Sigmoid colon (tissue), 7 donors: Measurements from ENCODE around the gene EXOC6B. TPM values are rescaled to one million over a fixed set of nuclear protein-coding genes. Genes with fewer than 3 reads are reported as not detected.

ENCODE experiments used
- DNase-seq: peaks from one replicate; pipeline ENCODE4 v3.0.0-alpha.2; 2019
- H3K27ac ChIP-seq, 4 donors: fragments of 200-600 bp; sonication (generic); one replicate each; pipeline ENCODE4 v1.5.1; 2016 to 2019; ENCODE audit warnings: mild to moderate bottlenecking in 1 of 4
- H3K27me3 ChIP-seq, 3 donors: fragments of 200-600 bp; sonication (generic); one replicate each; pipeline ENCODE4 v1.5.1; 2019; ENCODE audit warnings: mild to moderate bottlenecking in 1 of 3
- H3K36me3 ChIP-seq, 4 donors: fragments of 200-600 bp; sonication (generic); one replicate each; pipeline ENCODE4 v1.5.1; 2016 to 2019
- H3K4me1 ChIP-seq, 4 donors: fragments of 200-600 bp; sonication (generic); one replicate each; pipeline ENCODE4 v1.5.1; 2017 to 2019
- H3K4me3 ChIP-seq, 4 donors: fragments of 200-600 bp; sonication (generic); one replicate each; pipeline ENCODE4 v1.5.1; 2017 to 2019; ENCODE audit warnings: mild to moderate bottlenecking in 2 of 4, moderate library complexity in 1 of 4
- H3K9me3 ChIP-seq, 4 donors: fragments of 200-600 bp in 3 of 4; sonication (generic) in 3 of 4; one replicate each; pipeline versions ENCODE4 v1.5.1 to v1.6.1; 2013 to 2019
- EP300 ChIP-seq, 4 donors: sonication (generic); formaldehyde crosslinking; IDR thresholded peaks; one replicate each; pipeline ENCODE4 v1.6.1; 2017; ENCODE audit warnings: antibody characterized with exemption in 4 of 4
- POLR2A ChIP-seq, 2 donors: fragments of 450-650 bp; IDR thresholded peaks; one replicate each; pipeline ENCODE4 v1.6.1; 2016; ENCODE audit warnings: antibody characterized with exemption in 2 of 2, mild to moderate bottlenecking in 2 of 2, moderate library complexity in 2 of 2
- POLR2AphosphoS5 ChIP-seq, 4 donors: sonication (generic); formaldehyde crosslinking; IDR thresholded peaks; one replicate each; pipeline ENCODE4 v1.6.1; 2017; ENCODE audit warnings: antibody characterized with exemption in 4 of 4
- WGBS, 2 donors: extraction: QIAGEN DNeasy Blood & Tissue Kit; methylation state at CpG; one replicate each; pipeline ENCODE4 v1.1.7; 2013; 5-methylcytosine and 5-hydroxymethylcytosine counted together
- intact Hi-C: fragments of 100-400 bp; cut with DNase I; formaldehyde crosslinking; loops from one replicate; pipeline ENCODE4 v1.15.1; 2023
- polyA plus RNA-seq, 3 donors: library from polyadenylated mRNA; stranded (reverse); fragments of 200-250 nt; gene quantifications; one replicate each; pipeline ENCODE4 v1.2.3, GENCODE V29; 2013
- total RNA-seq, 4 donors: library from RNA; depleted of rRNA; stranded (reverse); fragments of >200 nt; gene quantifications; one replicate each; pipeline ENCODE4 v1.1.0, GENCODE V29; 2016
- TF ChIP-seq, protein P1 (sequence below), 4 experiments: fragments of 450-650 bp in 3 of 4; fragments of 200-600 bp in 1 of 4; IDR thresholded peaks; one replicate each; pipeline ENCODE4 v1.5.1; 2016 to 2019; ENCODE audit warnings: antibody characterized with exemption in 4 of 4, mild to moderate bottlenecking in 3 of 4, moderate library complexity in 2 of 4
- donor health status: healthy with polysubstance abuse.
- donor health status: Bipolar disorder and iron deficiency.
- donor health status: healthy.

Gene EXOC6B
- total and polyA plus RNA-seq, 7 donors, result 5.0 to 46.1 (median 25.3) TPM

DNA sequence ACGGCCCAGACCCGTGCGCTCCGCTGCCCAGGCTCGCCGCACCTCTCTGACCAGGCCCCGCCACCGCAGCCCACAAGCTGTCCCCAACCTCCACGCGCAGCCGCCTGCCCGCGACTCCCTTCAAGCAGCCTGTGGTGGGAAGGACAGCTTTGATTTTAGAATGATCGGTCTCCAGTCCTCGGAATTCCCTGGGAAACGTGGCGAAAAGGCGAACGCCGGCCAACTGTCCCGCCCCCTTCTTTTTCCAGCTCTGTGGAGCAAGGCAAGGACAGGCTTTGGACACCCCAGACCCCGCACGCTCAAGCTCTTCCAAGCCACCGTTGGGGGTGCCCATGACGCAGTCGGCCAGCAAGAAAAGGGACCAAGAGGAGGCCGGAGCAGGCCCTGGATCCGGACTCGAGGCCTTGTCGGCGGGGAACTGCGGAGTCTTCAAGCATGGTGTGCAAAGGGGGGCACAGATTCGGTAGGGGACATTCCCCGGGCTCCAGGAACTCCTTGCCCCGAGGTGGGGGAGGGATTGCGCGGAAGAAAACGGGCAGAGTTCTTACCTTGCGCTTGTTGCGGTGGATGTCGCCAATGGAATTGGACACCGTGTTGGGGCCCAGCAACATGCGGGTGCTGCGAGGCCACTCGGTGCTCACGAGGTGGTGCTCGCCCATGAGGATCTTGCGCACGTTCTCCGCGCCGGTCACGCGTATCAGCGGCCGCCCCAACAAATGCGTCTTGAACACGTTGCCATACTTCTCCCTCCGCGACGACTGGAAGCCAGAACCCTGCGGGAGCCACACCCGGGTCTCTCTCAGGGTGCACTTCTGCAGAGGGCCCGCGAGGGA is 682.2 kb downstream of the EXOC6B start:
- peak overlapping the region; percentile 37 to 60 (median 54) for H3K27ac ChIP-seq
- 10 to 14% methylated on average over 65 of the region's 65 CpGs for WGBS, 2 donors
- H3K9me3 ChIP-seq, result no peaks in the 10 kb centered on the region
- intact Hi-C loops, result no loop called here
- H3K36me3 ChIP-seq, result no peaks in the 10 kb centered on the region
- peak overlapping the region; percentile 7 to 55 (median 37) for H3K4me3 ChIP-seq
- peaks cover 26 to 60% (median 40%) of the 10 kb centered on the region in 3 donors for H3K27me3 ChIP-seq
- DNase-seq, result peak; percentile 65
- peak in 1 of 4 donors; percentile 19 for TF ChIP-seq POLR2AphosphoS5 (IDR thresholded peaks at IDR 0.05)
- no peak for TF ChIP-seq EP300 (IDR thresholded peaks at IDR 0.05)
- no peak for TF ChIP-seq POLR2A (IDR thresholded peaks at IDR 0.05)
- TF ChIP-seq, protein P1, sequence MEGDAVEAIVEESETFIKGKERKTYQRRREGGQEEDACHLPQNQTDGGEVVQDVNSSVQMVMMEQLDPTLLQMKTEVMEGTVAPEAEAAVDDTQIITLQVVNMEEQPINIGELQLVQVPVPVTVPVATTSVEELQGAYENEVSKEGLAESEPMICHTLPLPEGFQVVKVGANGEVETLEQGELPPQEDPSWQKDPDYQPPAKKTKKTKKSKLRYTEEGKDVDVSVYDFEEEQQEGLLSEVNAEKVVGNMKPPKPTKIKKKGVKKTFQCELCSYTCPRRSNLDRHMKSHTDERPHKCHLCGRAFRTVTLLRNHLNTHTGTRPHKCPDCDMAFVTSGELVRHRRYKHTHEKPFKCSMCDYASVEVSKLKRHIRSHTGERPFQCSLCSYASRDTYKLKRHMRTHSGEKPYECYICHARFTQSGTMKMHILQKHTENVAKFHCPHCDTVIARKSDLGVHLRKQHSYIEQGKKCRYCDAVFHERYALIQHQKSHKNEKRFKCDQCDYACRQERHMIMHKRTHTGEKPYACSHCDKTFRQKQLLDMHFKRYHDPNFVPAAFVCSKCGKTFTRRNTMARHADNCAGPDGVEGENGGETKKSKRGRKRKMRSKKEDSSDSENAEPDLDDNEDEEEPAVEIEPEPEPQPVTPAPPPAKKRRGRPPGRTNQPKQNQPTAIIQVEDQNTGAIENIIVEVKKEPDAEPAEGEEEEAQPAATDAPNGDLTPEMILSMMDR (IDR thresholded peaks at IDR 0.05), result no peak
- H3K4me1 ChIP-seq, result peaks cover 0 to 59% (median 58%) of the 10 kb centered on the region in 4 donors

DNA sequence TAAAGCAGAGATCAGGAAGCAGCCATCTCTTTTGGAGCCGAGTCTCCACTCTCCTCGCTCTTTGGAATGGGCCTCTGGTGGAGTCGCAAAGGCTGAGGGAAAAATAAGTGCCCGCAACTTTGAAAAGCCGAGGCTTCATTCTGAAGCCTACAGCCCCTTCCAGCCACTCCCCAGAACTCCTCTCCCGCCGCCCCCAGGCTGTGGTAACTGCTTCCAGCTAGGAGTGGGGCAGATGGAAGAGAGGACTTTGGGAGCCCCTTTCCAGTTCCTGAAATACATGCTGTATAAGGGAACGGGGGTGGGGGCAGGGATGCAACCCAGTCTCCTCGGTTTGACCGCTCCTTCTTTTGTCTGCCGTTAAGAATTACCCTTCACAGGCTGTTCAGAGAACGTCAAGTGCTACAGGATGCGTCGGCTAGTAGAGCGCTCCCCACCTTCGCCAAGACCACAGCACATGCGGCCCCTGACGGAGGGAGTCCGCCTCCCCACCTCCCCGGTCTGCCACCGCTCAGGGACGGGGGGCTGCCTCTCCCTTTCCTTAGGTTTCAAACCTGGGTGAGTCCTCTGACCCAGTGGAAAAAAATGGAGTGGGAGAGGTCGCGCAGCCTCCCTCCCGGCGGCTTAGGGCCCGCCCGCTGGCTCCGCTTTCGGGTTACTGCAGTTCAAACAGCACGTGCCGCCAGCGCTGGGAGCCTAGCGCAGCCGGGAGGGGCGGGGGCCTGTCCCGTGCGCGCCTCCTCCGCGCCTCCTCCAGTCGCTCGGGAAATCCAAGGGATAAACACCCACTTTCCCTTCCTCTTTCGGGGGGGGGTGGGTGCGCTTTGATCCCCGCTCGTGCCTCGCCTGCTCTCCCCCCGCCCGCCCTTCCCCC is 683.0 kb downstream of the EXOC6B start:
- H3K4me3 ChIP-seq, result peak overlapping the region; percentile 7 to 55 (median 37)
- TF ChIP-seq EP300 (IDR thresholded peaks at IDR 0.05) (peak in 1 of 4 donors; percentile 24), POLR2AphosphoS5 (IDR thresholded peaks at IDR 0.05) (peak in 3 of 4 donors; percentile 43 to 79 (median 54)), POLR2A (IDR thresholded peaks at IDR 0.05) (no peak)
- TF ChIP-seq, protein P1 (IDR thresholded peaks at IDR 0.05), result no peak
- H3K27ac ChIP-seq, result peak overlapping the region; percentile 37 to 60 (median 54)
- no peaks in the 10 kb centered on the region for H3K9me3 ChIP-seq
- H3K36me3 ChIP-seq, result no peaks in the 10 kb centered on the region
- WGBS, 2 donors, result 14 to 22% methylated on average over 50 of the region's 50 CpGs
- peak; percentile 92 for DNase-seq
- H3K27me3 ChIP-seq, result peaks cover 22 to 53% (median 36%) of the 10 kb centered on the region in 3 donors
- H3K4me1 ChIP-seq, result peaks cover 0 to 55% (median 53%) of the 10 kb centered on the region in 4 donors
- intact Hi-C loops, result no loop called here

DNA sequence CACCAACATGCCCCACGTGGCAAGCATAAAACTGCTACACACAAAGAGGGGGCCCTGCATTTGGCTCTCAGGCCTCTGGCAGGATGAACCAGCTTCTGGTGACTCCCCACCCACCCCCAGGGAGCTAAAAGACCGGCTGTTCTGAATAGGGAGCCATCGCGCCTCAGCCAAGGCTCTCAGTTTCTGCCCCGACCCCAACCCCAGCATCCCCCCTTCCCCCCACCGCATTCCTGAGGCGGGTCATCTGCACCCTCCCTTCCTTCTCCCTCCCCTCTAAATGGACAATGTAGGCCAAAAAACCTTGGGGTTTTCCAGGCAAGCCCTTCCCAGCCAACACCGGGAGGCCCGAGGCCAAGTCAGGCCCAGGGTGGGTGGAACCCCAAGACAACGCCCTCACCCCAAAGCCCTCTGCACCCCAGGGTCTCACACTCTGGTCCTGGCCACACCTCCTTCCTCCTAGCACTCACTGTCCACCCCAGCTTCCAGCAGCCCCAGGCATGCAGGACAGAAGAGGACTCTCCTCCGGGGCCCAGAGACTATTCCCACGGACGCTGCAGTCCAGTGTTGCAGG is 683.9 kb downstream of the EXOC6B start:
- H3K4me3 ChIP-seq, result no peak overlapping the region
- no peaks in the 10 kb centered on the region for H3K9me3 ChIP-seq
- 84 to 85% methylated on average over 13 of the region's 13 CpGs for WGBS, 2 donors
- intact Hi-C loops, result no loop called here
- H3K27me3 ChIP-seq, result peaks cover 14 to 44% (median 27%) of the 10 kb centered on the region in 3 donors
- H3K36me3 ChIP-seq, result no peaks in the 10 kb centered on the region
- H3K4me1 ChIP-seq, result peaks cover 0 to 46% (median 45%) of the 10 kb centered on the region in 4 donors
- H3K27ac ChIP-seq, result no peak overlapping the region
- no peak for DNase-seq
- TF ChIP-seq, protein P1 (IDR thresholded peaks at IDR 0.05), result no peak
- TF ChIP-seq POLR2AphosphoS5 (IDR thresholded peaks at IDR 0.05), result no peak
- TF ChIP-seq POLR2A (IDR thresholded peaks at IDR 0.05), result no peak
- no peak for TF ChIP-seq EP300 (IDR thresholded peaks at IDR 0.05)

DNA sequence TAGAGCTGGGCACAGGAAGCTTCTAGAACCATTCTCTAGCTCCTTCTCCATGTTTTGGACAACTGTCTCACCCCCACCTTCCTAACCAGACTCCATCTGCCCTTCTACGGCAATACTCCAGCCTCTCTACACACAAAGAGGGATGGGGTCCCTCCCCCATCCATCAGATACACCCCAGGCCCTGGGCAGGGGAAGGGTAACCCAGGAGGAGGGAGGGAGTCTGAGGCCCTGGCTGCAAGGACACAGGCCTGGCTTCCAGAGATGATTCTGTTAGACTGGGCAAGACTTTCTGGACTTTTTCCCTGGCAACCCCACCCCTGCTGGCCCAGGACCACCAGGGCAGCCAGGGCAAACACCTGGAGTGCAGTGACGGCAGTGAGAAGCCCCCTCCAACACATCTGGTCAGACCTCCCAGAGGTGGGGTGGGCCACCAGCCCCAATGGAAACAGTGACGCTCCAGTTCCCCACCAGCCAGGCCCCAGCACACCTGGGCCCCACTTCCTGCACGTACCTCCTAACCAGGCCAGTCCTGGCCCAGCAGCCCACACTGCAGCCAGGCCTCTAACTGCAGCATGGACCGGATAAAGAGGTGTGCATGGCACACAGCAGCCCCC is 684.7 kb downstream of the EXOC6B start:
- Histone ChIP-seq H3K4me3 (no peak overlapping the region), H3K27me3 (peaks cover 6 to 36% (median 19%) of the 10 kb centered on the region in 3 donors), H3K4me1 (peaks cover 0 to 39% (median 36%) of the 10 kb centered on the region in 4 donors), H3K27ac (no peak overlapping the region), H3K9me3 (no peaks in the 10 kb centered on the region), H3K36me3 (no peaks in the 10 kb centered on the region)
- WGBS, 2 donors, result 89 to 95% methylated on average over 5 of the region's 5 CpGs
- intact Hi-C loops, result no loop called here
- TF ChIP-seq POLR2A (IDR thresholded peaks at IDR 0.05) (no peak), EP300 (IDR thresholded peaks at IDR 0.05) (no peak), POLR2AphosphoS5 (IDR thresholded peaks at IDR 0.05) (no peak)
- TF ChIP-seq, protein P1 (IDR thresholded peaks at IDR 0.05), result no peak
- no peak for DNase-seq
